HG03571 (cell line): ENCODE data around the gene NME5.
"Not testable (repeated sequence)": the region's sequence is repeated elsewhere in the genome, so short reads cannot be mapped to it uniquely, and the experiment has no call there.

Experiments used
- ATAC-seq: cut with Tn5 transposase; IDR thresholded peaks from one replicate; pipeline ENCODE4 v1.9.1; 2021; ENCODE audit not compliant: unreplicated experiment

Gene NME5

DNA sequence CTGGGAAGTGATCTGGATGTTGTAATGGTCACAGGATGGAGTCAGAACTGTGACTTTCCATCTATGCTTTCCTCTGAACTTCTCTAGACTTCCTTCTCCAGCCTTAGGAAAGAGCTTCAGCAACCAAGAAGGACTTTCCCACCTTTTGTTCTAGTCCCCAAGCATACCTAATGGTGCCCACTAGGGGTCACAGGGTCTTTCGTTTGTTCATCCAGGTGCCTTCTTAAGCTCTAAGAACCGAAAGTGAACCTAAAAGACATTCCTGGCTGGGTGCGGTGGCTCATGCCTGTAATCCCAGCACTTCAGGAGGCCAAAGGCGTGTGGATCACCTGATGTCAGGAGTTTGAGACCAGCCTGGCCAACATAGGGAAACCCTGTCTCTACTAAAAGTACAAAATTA lies 57.2 kb downstream of the NME5 start:
- no peak for ATAC-seq

DNA sequence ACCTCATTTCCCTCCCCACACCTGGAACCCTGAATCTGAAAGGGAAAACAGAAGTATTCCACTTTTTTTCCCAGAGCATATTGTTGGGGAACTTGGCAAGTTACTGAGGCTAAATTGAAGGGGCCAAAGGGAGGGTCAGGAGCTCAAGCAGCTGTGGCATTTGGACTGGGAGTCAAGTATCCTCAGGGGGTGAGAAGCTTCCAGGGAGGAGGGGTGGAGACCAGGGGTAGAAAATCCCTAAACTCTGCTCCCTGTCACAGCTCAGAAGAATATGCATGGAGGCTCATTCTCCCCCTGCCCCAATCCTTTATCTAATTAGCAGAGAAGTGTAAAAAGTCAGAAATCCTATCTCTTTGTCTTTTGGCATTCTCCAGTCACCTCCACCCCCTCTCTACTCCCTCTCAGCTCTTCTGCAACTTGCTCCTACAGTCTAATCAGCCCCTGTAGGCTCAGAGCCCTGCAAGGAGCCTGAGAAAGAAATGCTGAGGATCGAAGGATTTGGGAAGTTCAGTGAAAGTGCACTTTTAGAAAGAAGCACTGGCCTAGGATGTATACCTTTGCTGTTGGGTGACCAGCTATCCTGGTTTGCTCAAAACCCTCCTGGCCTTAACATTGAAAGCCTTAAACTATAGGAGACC lies 61.1 kb downstream of the NME5 start:
- no peak for ATAC-seq

DNA sequence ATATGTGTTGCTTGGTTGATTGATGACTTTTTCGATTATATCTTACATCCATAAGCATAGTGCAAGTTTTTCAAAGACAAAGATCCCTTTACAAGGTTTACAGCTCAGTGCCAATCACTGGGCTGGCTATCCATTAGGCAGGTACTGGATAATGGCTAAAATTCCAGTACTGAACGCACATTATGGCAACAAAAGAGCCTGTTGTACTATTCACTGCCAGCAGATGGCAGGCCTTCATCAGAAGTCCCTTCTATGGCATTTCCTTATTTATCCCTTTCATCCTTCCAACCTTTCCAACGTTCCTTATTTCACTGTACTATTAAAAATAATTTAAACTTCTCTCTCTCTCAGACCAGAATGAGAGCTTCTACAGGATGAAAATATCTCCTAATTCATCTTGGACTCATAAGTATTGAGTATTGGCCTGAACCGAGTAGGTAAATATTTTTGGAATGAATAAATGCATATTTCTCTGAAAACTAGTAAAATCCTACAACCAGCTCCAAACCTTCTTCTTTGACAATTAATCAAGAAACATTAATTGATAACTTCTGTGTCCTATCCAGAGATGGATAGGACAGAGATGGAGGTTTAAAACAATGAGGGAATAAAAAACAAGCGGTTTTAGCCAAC lies 62.0 kb downstream of the NME5 start:
- no peak for ATAC-seq

DNA sequence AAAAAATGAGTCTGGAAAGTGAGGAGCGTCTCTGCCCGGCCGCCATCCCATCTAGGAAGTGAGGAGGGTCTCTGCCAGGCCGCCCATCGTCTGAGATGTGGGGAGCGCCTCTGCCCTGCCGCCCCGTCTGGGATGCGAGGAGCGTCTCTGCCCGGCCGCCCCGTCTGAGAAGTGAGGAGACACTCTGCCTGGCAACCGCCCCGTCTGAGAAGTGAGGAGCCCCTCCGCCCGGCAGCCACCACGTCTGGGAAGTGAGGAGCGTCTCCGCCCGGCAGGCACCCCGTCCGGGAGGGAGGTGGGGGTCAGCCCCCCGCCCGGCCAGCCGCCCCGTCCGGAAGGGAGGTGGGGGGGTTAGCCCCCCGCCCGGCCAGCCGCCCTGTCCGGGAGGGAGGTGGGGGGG lies 69.2 kb downstream of the NME5 start:
- not testable (repeated sequence) for ATAC-seq

DNA sequence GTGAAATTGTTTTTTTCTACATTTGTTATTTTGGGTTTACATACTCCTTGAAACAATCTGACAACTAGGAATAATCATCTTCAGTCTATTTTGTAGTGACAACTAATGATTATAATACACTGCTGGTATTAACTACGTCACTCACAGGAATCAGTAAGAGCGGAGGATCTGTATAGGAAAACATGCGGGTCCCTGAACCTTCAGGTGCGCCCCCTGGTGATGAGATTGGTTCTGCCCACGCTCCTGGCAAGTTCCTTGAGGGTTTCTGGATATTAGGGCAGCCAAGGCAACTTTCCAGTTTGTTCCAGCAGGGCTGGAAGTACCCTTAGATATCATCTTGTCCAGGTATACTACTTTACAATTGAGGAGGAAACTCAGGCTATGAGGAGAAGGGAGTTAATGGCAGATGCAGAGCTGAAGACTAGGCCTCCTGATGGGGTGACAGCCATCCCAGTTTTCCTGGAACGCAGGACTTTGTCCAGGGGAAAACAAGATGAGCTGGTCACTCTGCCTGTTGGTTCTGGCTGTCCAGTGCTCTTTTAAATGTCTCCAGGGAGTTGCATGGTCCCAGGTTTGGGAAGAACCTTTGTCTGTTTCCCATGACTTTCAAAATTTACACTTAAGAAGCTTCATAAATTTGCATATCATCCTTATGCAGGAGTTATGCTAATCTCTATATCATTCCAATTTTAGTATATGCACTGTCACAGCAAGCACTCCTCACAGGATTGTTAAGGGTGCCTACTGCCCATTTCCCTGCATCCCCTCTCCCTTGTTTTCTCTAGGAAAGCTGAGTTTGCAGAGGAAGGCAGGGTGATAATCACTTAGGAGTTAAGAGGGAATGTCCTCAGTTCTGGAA lies 70.3 kb downstream of the NME5 start:
- ATAC-seq, result no peak

DNA sequence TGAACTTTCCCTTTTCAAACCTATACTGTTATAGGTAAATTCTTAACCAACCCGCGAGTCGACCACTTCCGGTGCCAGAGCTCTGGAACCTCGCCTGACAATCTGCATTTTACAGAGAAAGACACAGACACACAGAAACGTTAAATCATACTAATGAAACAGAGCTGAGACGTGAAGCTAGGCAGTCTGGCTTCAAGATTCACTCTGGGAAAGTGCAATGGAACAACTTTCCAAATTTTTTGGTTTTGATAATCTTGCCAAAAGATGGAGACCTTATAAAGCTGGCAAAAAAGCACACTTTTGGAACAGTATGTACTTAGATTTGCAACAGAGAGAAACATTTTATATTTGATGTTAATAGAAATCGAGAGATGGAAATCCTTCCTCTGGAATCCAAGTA lies 71.3 kb downstream of the NME5 start:
- ATAC-seq, result no peak
